Stromal cell of bone marrow (primary cell): ENCODE measurements around the gene RNF115.
"Not testable (repeated sequence)": the region's sequence is repeated elsewhere in the genome, so short reads cannot be mapped to it uniquely, and the experiment has no call there.

Experiments used
- DNase-seq: peaks from one replicate; pipeline ENCODE4 v3.0.0-alpha.2; 2012; ENCODE audit warnings: low read depth

Gene RNF115

DNA sequence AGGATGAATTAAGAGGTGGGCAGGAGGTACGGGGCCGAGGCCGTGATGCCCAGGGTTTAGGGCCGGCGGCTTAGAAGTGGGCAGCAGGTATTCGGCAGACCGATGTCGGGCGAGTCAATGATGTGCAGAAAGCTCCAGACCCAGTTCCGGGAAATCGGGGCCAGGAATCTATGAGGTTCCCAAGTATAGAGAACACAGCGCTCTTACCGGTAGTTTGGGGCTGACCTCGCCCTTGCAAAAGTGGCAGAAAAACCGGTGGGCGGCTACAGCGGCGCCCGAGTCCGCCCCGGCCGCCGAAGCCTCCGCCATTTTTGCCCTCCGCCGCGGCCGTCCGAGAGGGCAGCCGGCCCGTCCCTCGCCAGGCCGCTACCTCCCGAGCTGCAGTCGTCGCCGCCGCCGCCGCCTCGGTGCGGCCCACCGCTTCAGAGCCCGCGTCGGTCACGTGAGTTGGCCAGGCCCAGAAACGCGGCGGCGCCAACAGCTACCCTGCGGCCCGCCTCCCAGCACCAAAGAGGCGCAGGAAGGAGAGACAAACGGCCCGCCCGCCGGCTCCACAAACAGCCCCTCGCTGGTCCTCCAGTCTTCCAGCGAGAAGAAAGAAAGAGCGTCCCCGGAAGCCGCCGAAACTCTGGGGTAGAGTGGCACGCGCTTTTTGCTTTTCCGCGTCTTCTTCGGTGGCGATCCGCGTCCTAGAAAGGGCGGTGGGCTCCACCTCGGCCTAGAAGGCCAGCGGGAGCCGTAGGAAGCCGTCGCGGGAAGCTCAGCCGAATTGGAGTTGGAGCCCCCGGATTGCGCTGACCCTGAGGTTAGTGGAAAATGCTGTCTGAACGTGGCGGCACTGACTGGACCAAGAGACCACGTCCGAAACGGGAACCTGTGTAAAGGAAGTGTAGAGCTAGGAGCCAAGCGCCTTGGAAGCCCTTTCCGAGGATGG lies at the start of gene RNF115, which contains the start of gene POLR3C:
Gene RNF115, minus strand, starts transcription at position 531 of the 934 bp plus-strand sequence. Its CDS starts 222 bp downstream, at position 309.
Gene POLR3C, plus strand, starts transcription at position 636 of the 934 bp plus-strand sequence. CDS start 1,577 bp downstream, outside the sequence.
- peak; percentile 85 for DNase-seq

DNA sequence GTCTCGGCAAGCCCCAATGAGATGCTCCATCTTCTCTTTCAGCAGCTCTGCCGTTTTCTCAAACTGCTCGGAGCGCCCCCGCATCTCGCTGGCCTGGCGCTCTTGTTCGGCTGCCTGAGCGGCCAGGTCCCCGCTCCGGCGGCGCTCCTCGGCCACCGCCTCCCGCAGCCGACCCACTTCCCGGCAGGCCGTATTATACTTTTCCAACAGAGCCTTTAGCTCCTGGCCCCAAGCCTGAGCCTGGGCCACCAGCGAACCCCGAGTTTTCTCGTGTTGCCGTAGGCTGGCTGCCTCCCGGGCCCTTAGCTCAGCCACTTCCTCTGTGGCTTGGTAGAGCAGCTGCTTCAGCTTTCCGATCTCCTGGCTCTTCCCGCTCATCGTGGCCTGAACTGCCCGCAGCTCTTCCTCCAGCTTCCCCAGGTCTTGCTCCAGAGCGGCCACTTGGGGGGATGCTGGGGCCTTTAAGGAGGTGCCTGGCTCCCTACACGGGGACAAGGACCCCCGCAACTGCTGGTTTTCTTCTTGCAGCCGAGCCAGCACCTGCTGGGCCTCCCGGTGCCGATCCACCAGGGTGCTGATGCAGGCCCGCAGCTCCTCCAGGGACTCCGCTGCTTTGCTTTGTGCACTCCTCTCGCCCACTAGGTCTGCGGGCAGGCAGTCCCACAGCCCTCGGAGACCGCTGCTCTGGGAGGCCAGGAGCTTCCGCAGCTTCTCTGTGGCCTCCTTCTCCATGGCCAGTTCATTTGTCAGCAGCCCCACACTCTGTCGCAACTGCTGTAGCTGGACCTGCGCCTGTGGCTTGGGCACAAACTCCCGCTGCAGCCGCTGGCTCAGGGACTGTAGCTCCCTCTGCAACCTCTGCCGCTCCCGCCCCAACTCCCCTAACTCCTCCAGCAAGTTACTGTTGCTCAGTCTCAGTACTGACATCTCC lies 48.4 kb upstream of the RNF115 start:
- peak; percentile 24 for DNase-seq

DNA sequence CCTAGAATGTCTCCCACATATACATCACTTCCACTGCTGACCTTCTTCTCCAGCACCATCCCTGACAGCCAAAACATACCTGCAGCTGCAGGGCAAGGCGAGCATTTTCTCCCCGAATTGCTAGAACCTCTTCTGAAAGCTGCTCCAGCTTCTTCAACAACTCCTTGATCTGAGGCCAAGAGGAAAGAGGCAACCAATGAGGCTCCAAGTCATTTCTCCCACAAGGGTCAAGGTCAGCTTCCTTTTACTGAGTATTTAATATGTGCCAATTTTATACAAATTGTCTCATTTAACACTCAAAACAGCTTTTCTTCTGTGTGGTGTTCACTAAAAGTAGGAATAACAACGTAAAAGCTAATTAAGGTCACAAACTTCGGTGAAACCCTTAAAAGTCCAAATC lies 44.3 kb upstream of the RNF115 start:
- no peak for DNase-seq

DNA sequence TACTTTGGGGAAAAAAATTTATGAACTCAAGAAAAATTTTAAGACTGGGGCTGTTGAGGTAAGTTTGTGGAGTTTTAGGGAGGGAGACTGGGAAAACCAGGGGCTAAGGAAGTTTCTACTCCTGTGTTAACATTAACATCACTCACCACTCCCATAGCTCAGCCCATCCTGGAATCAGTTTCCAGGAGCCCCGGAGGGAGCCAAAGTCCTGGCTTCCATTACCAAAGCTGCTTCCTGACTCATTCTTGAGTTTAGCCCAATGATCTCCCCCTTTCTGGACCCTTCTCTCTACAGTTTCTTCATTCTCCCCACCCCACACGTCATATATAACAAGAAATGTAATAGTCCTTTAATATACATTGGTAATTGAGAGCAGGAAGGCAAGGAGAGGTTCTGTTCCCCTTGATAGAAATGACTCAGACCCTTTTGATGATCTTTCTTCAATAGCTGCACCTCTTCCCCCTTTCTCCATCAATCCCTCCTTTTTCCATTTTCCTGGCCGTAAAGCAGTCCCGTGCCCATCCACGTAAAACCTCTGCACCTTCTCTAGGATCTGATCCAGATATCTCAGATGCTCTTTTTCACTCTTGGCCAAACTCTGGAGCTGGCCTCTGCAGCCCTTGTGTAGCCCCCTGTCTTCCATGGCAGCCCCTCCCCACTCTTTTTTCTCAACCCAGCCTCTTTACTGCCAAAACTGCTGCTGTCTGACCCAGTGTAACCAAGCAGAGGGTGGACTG lies 39.6 kb upstream of the RNF115 start:
- DNase-seq: no peak

DNA sequence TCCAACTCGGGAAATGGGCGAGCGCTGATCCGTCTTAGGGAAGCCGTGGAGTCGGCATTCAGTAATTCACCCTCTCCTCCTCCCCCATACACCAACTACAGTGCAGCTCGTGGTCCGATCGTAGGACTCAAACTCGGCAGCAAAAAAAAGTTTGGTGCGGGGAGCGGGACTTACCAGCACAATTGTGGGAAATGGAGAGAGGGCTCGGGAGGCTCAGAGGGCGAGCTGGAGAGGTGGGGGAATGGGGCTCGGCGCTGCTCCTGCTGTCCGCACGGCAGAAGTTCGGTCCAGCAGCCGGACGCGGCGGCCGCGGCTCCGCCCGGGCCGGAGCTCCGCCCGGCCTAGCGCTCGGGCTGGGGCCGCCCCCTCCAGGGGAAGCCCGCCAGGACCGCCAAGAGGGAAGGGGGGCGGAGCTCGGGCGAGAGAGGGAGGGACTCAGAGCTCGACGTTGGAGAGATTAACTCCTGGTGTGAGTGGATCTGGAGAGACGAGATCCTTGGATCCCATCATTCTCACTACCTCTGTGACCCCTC lies 35.7 kb upstream of the RNF115 start:
- peak; percentile 87 for DNase-seq

DNA sequence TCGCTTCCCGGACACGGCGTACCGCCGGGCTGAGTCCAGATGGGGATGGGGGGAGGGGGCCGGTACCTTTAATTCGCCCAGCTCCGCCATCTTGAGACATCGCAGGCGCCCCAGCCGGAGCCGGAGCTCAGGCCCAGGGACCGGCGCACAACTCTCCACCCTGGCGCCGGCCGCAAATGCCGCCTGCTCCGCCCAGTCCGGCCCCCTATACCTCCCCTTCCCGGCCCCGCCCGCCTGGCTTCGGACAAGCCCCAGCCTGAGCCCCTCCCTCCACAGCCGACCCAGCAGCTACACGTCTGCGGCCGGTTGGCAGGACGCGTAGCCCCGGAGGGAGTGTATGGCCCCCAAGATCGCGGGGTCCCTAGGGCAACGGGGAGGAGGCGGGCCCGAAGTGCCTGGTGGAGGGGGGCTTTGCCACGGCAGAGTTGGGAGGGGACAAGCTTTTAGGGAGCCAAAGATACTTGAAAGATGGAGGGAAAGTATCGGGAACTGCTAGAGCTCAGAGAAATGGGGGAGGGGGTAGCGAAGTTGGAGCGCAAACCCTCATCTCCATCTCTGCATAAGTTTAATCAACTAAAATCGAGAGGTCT lies 35.1 kb upstream of the RNF115 start, which contains the start of gene PIAS3:
Gene PIAS3, minus strand, starts transcription at position 181 of the 590 bp plus-strand sequence. Its CDS starts 91 bp downstream, at position 90.
- peak; percentile 91 for DNase-seq

DNA sequence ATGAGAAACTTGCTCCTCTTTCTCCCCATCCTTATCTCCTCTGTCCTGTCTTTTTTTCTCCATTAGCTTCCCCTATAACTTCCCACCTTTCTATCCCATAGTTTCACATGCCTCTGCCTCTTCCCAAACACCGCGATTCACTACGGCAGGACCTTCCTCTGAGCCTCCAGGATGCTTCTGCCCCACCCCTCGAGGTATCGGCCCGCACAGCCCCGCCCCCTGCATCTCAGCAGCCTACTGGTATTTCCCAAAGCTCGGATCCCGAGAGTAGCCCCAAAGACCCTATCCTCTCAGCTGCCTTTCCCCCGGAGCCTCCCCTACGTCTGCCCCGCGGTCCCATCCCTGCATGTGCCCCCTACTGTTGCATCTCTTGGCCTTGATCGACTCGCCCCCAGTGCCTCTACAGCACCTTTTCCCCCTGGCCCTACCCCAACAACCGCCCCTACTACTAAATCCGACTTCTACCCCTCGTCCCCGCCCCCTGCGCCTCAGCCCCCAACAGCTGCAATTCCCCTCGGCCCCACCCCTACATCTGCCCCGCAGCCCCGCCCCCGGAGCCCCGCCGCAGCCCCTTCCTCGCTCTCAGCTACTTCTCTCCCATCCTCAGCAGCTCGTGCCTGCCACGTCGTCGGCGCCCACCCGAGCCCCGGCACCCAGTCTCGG lies 34.5 kb upstream of the RNF115 start:
- no peak for DNase-seq

DNA sequence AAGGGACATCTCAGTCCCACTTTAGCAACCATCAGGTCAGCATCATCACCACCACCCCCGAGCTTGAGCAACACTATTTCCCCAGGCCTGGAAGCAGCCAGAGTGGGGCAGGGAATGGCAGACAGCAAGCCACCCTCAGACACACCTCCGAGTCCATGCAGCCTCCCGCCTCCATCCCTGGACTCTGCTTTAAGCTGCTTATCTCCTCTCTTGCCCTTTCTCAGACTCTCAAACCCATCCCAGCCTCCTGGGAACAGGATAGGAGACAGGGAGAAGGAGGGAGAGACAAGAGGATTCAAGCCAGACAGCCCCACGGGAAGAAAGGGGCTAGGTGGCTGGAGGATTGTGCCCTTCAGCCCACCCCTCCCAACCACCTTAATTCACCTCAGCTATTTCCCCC lies 33.3 kb upstream of the RNF115 start:
- no peak for DNase-seq

DNA sequence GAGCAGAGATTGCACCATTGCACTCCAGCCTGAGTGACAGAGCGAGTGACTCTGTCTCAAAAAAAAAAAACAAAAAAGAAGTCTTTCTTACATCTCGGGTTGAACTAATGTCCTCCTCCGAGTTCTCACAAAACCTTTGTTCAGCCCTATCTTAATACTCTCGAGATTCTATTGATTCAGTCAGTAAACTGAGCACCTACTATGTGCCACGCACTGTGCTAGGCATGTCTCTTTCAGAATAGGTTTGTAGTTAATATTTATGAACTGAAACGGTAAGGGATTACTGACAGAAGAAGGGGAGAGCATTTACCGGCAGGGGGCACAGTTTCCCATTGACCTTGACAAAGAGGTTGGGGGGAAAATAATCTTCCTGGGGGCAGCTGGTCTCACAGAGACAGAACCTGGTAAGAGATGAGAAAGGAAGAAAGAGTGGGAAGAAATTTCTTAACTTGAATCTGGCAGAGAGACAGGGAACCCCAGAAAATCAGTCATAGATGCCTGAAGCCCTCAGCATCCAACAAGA lies 31.6 kb upstream of the RNF115 start:
- DNase-seq: no peak

DNA sequence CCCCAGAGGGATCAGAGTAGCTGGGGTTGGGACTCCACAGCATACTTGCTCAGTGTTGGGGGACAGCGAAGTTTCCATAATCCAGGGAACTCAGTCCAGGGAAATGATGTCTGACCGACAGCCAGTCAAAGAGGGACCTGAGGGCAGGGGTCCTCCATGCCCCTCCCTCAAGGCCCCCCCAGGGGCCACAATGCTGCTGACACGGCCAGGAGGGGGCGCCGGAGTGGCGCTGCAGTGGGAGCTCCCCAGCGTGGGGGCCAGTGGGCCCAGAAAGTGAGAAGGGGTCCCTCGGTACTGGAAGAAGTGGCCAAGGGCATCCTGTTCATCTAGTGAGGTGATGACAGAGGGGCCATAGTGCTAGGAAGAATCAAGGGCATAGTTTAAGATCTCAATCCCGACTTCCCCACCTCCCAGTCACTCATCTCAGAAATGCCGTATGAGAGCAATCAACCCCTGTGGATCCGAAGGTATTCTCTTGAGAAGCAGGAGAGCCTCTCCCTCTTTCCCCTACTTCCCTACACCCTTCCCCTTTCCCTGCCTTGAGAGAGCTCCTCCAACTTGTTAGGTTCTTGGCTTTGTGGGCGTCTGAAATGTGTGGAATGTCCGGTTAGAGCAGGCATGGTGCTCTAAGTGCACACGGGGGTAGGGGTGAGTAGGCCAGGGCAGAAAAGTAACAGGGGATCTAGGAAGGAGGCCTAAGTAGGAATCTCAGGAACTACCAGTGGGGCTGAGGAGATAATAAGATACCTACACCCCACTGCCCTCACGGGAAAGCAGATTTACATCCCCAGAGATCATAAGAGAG lies 25.7 kb upstream of the RNF115 start:
- DNase-seq: no peak

DNA sequence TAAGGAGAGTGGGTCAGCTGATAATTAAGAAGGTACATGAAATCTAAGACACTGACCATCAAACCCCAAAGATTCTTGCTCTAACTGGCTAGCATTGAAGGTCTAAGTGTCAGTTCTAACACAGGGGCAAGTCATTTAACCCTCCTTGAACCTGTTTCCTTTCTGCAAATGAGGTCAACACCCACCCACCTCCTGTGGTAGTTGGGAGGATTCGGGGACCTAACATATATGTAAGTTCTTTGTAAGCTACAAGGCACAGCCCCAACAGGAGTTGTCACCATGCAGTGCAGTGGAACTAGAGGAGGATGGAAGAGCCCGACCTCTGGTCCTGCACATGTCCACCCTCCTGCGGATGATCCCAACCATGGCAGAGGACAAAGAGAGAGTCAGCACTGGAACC lies 23.9 kb upstream of the RNF115 start:
- no peak for DNase-seq

DNA sequence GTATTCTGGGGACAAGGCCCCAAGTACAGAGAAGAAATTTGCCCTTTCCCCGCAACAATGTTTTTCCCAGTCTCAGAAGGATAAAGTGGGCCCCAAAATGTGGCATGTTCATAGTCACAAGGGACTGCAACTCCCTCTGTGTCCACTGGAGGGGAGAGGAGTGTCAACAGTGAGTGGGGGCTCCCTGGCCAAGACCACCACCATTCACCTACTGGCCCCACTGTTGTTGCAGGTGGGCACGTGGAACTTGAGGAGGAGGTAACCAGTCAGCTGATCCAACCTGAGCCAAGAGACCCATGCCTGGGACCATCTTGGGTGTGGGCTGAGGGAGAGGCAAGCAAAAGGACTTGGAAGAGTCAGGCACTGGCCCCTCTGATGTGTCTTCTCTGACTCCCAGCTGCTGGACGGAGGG lies 22.3 kb upstream of the RNF115 start:
- no peak for DNase-seq

DNA sequence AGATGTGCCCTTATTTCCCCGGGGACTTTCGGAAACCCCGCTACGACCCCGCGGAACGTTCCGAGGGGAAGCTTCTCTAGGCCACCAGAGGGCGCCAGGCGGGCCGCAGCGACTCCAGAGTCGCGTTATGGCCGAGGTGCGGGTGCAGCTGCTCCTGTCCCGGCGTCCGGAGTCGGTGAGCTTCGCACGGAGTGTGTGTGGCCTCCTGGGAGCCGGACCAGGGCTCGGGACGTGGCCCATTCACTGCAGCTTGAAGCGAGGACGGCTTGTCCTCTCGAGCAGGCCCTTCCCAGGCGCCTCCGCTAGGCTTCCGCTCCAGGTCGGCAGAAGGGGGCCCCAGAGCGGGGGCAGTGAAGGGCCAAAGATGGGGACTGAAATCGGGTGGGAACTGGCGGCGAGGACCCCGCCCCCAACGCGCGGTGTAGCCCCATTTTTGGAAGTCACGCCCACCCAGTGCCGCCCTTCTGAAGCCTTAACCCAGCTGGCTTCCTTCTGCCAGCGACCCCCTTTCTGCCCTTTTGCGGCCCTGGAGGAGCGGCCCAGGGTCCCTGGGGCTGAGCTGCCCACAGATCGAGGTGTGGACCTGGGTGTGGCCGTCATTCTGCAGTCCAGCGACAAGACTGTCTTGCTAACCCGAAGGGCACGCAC lies 21.7 kb upstream of the RNF115 start, which contains the start of gene NUDT17:
Gene NUDT17, plus strand, starts transcription at position 117 of the 648 bp plus-strand sequence. Its CDS starts 11 bp downstream, at position 128.
- DNase-seq: peak; percentile 35

DNA sequence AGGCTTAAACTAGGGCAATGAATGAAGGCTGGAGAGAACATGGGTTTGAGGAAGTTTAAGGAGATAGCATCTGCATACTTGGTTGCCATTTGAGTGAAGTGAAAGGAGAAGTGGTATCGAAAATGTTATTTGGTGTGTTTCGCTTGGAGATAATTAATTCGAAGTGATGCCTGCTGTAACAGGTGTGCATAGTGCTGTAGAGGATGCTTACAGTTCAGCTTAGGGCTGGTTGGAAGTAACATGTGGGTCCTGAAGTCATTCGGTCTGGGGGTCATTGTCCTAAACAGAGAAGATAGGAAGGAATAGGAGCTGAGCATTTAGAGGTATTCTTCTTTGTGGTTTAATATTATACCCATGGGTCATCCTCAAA lies 21.2 kb upstream of the RNF115 start:
- no peak for DNase-seq

DNA sequence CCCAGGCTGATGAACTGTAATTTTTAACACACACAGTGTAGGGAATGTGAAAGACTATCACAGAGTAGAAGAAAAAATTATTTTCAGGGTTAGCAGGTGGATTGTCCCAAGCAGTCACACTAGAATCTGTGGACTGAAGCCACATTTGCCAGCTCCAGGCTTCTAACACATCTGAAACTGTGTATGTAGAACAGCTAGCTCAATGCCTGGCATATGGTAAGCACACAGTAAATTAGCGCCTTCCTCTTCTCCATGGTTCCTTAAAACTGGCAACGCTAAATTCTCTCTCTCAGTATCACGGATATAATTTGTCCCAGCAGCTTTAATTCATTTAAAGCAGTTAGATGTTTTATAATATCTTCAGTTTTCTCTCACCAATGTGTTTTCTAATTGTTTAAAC lies 19.1 kb upstream of the RNF115 start:
- no peak for DNase-seq

DNA sequence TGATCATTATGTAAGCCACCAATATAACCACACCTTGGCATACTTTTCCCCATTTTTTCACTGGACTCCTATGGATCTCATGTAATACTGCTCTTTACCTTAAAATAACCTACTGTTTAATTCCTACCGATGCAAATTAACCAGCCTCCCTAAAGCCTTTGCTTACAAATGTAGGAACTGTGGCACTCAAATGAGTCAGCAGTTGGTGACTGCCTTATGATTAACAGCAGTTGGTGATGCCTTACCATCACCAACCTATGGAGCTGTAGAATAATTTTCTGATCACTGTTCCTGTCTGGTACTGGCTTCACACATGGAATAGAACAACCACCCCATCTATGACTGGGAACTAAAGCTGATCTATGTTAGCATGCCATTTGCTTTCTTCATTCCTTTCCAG lies 13.8 kb upstream of the RNF115 start:
- no peak for DNase-seq

DNA sequence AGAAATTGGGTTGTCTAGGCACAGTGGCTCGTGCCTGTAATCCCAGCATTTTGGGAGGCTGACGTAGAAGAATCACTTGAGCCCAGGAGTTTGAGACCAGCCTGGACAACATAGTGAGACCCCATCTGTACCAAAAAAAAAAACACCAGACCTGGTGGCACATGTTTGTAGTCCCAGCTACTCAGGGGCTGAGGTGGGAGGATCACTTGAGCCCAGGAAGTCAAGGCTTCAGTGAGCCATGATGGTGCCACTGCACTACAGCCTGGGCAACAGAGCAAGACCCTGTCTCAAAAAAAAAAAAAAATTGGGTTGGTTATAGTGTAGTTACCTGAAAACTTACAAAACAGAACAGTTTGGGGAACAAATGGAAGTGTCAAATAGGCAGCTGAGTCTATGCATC lies 6.9 kb upstream of the RNF115 start:
- DNase-seq: not testable (repeated sequence)

DNA sequence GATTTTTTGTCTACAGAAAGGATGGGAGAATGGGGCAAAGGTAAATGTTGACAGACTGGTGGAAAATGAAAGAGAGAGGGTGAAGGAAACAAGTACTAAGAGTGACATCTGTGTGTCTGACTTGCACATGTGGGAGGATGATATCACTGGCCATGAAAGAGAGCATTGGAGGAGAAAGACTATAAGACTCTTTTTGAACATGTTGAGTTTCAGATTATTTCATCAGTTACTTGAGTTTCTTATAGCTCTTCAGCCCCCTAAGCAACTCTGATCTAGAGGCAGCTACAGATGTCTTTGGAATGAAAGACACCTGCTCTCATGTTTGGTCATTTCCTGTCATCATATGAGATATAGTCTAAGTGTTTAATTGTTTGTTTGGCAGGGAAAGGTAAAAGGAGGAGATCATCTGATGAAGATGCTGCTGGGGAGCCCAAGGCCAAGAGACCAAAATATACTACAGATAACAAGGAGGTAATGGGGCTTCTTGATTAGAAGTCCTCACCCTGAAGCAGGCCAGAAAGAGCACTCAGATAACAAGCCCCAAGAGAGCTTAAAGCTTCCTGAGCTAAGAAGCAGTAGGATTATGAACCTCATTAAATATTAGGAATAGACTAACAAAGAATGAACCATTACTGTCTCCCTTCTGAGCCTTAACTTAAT lies 4.6 kb upstream of the RNF115 start:
- DNase-seq: no peak
